ENCODE results near the gene SFXN5. TPM values are rescaled to one million over a fixed set of nuclear protein-coding genes. Genes with fewer than 3 reads are reported as not detected.

Gene SFXN5
- total and polyA plus RNA-seq, 2 donors (not counting 3 experiments of a cell fraction or from before 2014, with no cell fraction given): 18.7 to 28.6 TPM

- Histone ChIP-seq H3K4me2 (ENCODE audit: insufficient read depth, low read length) (no peak overlapping the region), H2AFZ (ENCODE audit: low read depth, low read length) (no peak overlapping the region), H4K20me1 (replicated peaks; ENCODE audit: control insufficient read depth, extremely low read depth, insufficient read depth, low read length) (no peaks in the 10 kb centered on the region), H3K27ac (ENCODE audit: insufficient read depth, low read depth, low read length) (no peak overlapping the region), H3K36me3 (ENCODE audit: control insufficient read depth in 2 of 2, extremely low read depth in 1 of 2, insufficient read depth in 2 of 2, low read length in 2 of 2) (no peaks in the 10 kb centered on the region), H3K4me3 (replicated peaks in 1 of 3; ENCODE audit: insufficient read depth in 1 of 3, low read depth in 1 of 3, low read length in 3 of 3) (no peak overlapping the region), H3K79me2 (ENCODE audit: control insufficient read depth, insufficient read depth, low read length) (no peaks in the 10 kb centered on the region), H3K9me3 (replicated peaks; ENCODE audit: control insufficient read depth, insufficient read depth, low read length) (no peaks in the 10 kb centered on the region), H3K4me1 (ENCODE audit: control insufficient read depth, extremely low read depth, insufficient read depth, low read length) (no peaks in the 10 kb centered on the region), H3K9ac (replicated peaks; ENCODE audit: extremely low read depth, insufficient read depth, low read length) (no peak overlapping the region), H3K9me1 (replicated peaks; ENCODE audit: control insufficient read depth, extremely low read depth, insufficient read depth, low read length) (no peaks in the 10 kb centered on the region), H3K27me3 (ENCODE audit: control insufficient read depth in 2 of 2, insufficient read depth in 2 of 2, low read length in 2 of 2) (no peaks in the 10 kb centered on the region)
- dilution Hi-C loops (cut with MboI; ENCODE audit: extremely low pct_ligation_motif_present, low sequenced_read_pairs): no loop called here
- ChIA-PET POLR2A (no interaction called here), CTCF (interaction anchor here (3.6 kb wide), 1 partner anchor 77 kb away, joined by 23 read pairs; no protein-coding TSS in a partner anchor)
- no peak for FAIRE-seq
- no TSS peak for BruUV-seq (replicated peaks)
- intact Hi-C loops (cut with micrococcal nuclease): no loop called here
- DNase-seq (ENCODE audit: low read depth, low spot score): no peak
- TF ChIP-seq FOS (IDR thresholded peaks at IDR 0.05; ENCODE audit: borderline replicate concordance, insufficient read depth, low read length): no peak
- TF ChIP-seq JUN (IDR thresholded peaks at IDR 0.05; ENCODE audit: borderline replicate concordance, insufficient read depth, insufficient read length, low read depth): no peak
- TF ChIP-seq POLR2AphosphoS5 (IDR thresholded peaks at IDR 0.05; ENCODE audit: insufficient read depth, low read depth, low read length): no peak
- TF ChIP-seq CTCF (IDR thresholded peaks at IDR 0.05; ENCODE audit: extremely low read depth in 1 of 2, insufficient read depth in 1 of 2, low read depth in 1 of 2, low read length in 2 of 2): no peak
- TF ChIP-seq POLR2A (IDR thresholded peaks at IDR 0.05; ENCODE audit: low read depth, low read length): no peak
- TF ChIP-seq MAX (IDR thresholded peaks at IDR 0.05; ENCODE audit: insufficient read depth, insufficient read length): no peak
- TF ChIP-seq EZH2 (IDR thresholded peaks at IDR 0.05; ENCODE audit: borderline replicate concordance, low read depth, low read length, severe bottlenecking): no peak
- TF ChIP-seq MYC (IDR thresholded peaks at IDR 0.05; ENCODE audit: low read depth, low read length): no peak
- TF ChIP-seq GATA2 (IDR thresholded peaks at IDR 0.05; ENCODE audit: insufficient read depth, insufficient read length, low read depth, low read length): no peak
Measured at GRCh38 chr2:72971036-72971435, 100.5 kb downstream of the SFXN5 start.
